Osteocyte (in vitro differentiated cells): ENCODE data around the gene MPRIP. TPM values are rescaled to one million over a fixed set of nuclear protein-coding genes. Genes with fewer than 3 reads are reported as not detected.

Experiments
- DNase-seq: peaks from one replicate; pipeline ENCODE4 v3.0.0; 2021; ENCODE audit warnings: mixed read lengths; ENCODE audit not compliant: unreplicated experiment; ENCODE audit errors: extremely low spot score
- H3K27ac Mint-ChIP-seq: one replicate; pipeline ENCODE4 v1.8.0; 2021; ENCODE audit warnings: mild to moderate bottlenecking, mixed read lengths; ENCODE audit not compliant: unreplicated experiment
- H3K27me3 Mint-ChIP-seq: one replicate; pipeline ENCODE4 v1.8.0; 2021; ENCODE audit warnings: mixed read lengths; ENCODE audit not compliant: unreplicated experiment
- H3K36me3 Mint-ChIP-seq: one replicate; pipeline ENCODE4 v1.8.0; 2021; ENCODE audit warnings: mixed read lengths; ENCODE audit not compliant: unreplicated experiment
- H3K4me1 Mint-ChIP-seq: one replicate; pipeline ENCODE4 v1.8.0; 2021; ENCODE audit warnings: mixed read lengths; ENCODE audit not compliant: unreplicated experiment
- H3K4me3 Mint-ChIP-seq: one replicate; pipeline ENCODE4 v1.8.0; 2021; ENCODE audit warnings: mild to moderate bottlenecking, moderate library complexity, mixed read lengths; ENCODE audit not compliant: unreplicated experiment
- H3K9me3 Mint-ChIP-seq: one replicate; pipeline ENCODE4 v1.8.0; 2021; ENCODE audit warnings: mixed read lengths; ENCODE audit not compliant: unreplicated experiment
- total RNA-seq: library from RNA; stranded (reverse); gene quantifications from 2 replicates; pipeline ENCODE4 v1.2.1, GENCODE V29; 2021
- TF ChIP-seq, protein P1 (sequence below): fragments of 200-600 bp; sonication (generic); IDR thresholded peaks from 2 replicates; pipeline ENCODE4 v1.5.0; 2021; ENCODE audit warnings: antibody characterized with exemption, mild to moderate bottlenecking, moderate library complexity

Gene MPRIP
- total RNA-seq, 1 donor from 2014 or later: 206 TPM

DNA sequence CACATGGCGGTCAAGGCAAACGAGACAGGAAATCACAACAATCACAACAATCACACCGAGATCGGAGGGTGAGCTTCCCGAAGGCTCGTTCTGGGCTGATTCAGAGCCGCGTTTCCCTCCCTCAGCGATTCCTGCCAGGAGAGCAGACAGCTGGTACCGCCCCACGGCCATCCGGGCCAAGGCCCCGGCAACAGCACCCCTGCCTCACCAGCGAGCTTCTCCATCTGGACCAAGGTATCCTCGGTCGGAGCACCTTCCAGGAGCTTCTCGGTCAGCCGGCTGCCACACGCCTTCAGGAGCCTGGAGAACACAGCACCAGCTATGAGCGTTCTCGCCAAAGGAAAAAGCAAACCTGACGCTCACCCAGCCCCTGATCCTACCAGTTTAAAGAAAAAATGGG, 179.1 kb downstream of the MPRIP start:
- H3K36me3 Mint-ChIP-seq: peaks cover 65% of the 10 kb centered on the region
- DNase-seq: no peak
- TF ChIP-seq, protein P1, sequence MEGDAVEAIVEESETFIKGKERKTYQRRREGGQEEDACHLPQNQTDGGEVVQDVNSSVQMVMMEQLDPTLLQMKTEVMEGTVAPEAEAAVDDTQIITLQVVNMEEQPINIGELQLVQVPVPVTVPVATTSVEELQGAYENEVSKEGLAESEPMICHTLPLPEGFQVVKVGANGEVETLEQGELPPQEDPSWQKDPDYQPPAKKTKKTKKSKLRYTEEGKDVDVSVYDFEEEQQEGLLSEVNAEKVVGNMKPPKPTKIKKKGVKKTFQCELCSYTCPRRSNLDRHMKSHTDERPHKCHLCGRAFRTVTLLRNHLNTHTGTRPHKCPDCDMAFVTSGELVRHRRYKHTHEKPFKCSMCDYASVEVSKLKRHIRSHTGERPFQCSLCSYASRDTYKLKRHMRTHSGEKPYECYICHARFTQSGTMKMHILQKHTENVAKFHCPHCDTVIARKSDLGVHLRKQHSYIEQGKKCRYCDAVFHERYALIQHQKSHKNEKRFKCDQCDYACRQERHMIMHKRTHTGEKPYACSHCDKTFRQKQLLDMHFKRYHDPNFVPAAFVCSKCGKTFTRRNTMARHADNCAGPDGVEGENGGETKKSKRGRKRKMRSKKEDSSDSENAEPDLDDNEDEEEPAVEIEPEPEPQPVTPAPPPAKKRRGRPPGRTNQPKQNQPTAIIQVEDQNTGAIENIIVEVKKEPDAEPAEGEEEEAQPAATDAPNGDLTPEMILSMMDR: no peak
- no peak overlapping the region for H3K4me3 Mint-ChIP-seq
- no peaks in the 10 kb centered on the region for H3K27me3 Mint-ChIP-seq
- no peaks in the 10 kb centered on the region for H3K4me1 Mint-ChIP-seq
- no peak overlapping the region for H3K27ac Mint-ChIP-seq
- H3K9me3 Mint-ChIP-seq: no peaks in the 10 kb centered on the region

DNA sequence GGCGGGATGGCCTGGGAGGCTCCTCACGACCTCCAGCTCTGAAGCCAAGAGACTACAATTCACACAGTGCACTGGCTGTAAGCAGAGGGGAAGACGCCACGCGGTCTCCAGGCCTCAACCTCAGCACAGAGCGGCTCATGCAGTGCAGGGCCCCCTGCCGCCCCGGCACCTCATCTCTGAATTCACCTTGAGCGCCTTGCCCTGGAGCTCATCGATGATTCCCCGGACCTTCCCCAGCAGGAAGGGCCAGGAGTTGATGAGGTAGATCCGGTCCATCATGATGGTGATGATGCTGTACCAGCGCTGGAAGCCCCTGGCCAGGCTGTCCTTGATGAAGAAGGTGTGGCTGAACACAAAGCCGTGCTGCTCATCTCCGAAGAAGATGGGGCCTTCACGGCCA, 181.5 kb downstream of the MPRIP start:
- H3K4me3 Mint-ChIP-seq: no peak overlapping the region
- no peak for DNase-seq

DNA sequence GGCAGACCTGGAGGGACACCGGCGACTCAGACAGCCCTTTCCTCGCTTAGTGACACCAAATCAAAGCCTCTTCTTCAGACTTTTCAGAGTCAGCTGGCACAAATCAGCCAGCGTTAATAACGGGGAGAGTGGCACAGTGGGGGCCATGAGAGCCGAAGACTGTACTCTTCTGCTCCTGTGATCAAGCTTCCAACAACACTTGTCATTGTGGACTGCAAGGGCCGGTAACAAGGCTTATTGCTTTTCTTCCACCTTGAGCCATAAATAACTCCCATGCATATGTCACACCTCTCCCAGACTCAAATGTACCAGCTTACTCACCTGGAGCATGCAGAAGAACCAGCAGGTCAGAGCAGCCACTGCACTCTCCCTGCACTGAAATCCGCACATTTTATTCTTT, 181.9 kb downstream of the MPRIP start:
- Mint-ChIP-seq H3K4me1 (no peaks in the 10 kb centered on the region), H3K4me3 (no peak overlapping the region), H3K36me3 (peaks cover 53% of the 10 kb centered on the region), H3K27me3 (no peaks in the 10 kb centered on the region), H3K27ac (no peak overlapping the region), H3K9me3 (no peaks in the 10 kb centered on the region)
- TF ChIP-seq, protein P1: no peak
- DNase-seq: no peak

More for the DNA sequence above, 181.5 kb downstream of the MPRIP start:
- Mint-ChIP-seq H3K27ac (no peak overlapping the region), H3K27me3 (no peaks in the 10 kb centered on the region), H3K36me3 (peaks cover 52% of the 10 kb centered on the region), H3K9me3 (no peaks in the 10 kb centered on the region), H3K4me1 (no peaks in the 10 kb centered on the region)
- TF ChIP-seq, protein P1: no peak

DNA sequence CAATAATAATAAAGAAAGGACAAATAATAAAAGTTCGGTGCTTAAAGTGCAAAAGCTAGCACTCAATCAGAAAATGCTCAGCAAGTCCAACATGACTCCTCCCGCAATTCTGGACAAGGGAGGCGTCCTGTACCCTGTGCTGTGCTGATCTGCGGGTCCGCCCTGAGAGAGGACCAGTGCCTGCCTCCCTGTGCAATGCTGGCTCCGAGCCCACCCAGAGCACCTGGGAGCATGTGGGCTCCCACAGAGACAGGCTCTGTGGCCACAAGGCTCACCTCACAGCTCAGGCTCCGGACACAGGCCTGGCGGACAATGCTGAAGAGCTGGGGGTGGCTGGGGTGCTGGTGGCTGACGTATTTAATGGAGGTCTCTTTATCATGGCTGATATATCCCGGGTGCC, 183.6 kb downstream of the MPRIP start:
- H3K4me3 Mint-ChIP-seq: no peak overlapping the region

DNA sequence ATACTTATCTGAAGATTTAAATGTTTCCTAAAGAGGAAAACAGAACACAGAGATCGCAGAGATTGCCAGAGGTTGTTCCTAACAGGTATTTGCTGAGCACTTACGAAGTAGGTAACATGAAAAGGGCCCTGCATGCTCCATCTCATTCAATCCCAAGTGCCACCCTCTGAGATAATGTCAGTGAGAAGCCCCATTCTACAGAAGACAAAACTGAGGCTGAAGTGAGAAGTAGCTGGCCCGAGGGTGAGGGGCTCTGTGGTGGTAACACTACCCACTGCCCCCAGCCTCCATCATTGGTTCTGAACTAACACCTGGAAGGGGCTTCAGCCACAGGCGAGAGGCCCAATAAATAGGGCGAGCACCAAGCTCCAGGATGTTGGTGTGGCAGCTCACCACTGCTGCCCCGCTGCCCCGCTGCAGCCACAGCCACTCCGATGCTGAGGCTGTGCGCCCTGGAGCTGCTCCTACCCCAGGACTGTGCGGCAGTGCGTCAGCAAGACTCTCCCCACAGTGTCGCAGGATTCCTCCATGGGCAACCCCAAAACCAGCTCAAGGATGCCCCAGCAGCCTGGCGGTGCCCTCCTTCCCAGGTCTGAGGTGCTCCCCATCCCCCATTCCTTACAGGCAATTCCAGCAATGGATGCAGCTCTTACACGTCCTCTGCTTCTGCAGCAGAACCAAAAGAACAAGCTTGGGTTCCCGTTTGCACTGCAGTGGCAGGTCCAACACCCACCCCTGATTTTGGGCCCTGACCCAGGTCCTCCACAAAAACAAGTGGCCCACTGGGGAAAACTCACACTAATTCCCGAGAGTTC, 184.4 kb downstream of the MPRIP start:
- Mint-ChIP-seq H3K27me3 (no peaks in the 10 kb centered on the region), H3K27ac (no peak overlapping the region), H3K4me1 (peaks cover under 1% of the 10 kb centered on the region), H3K4me3 (no peak overlapping the region), H3K9me3 (no peaks in the 10 kb centered on the region), H3K36me3 (peaks cover 53% of the 10 kb centered on the region)
- TF ChIP-seq, protein P1: no peak
- DNase-seq: no peak

More for the DNA sequence above, 183.6 kb downstream of the MPRIP start:
- no peak for DNase-seq
- Mint-ChIP-seq H3K27ac (no peak overlapping the region), H3K4me1 (no peaks in the 10 kb centered on the region), H3K27me3 (no peaks in the 10 kb centered on the region), H3K9me3 (no peaks in the 10 kb centered on the region), H3K36me3 (peaks cover 55% of the 10 kb centered on the region)
- TF ChIP-seq, protein P1: no peak
